Smooth muscle cell (in vitro differentiated cells): ENCODE measurements around the gene CYP2C19. TPM values are rescaled to one million over a fixed set of nuclear protein-coding genes. Genes with fewer than 3 reads are reported as not detected.
A peak's percentile ranks its signal among the peaks of the same experiment; 100 is the strongest.

Source experiments
- DNase-seq: peaks from one replicate; lab custom pipeline; 2025; ENCODE audit not compliant: unreplicated experiment; lab: John Stamatoyannopoulos, UW
- H2AFZ ChIP-seq: fragments of 200-600 bp; sonication (generic); 2 replicates; pipeline ENCODE4 v1.6.0; 2016; ENCODE audit warnings: antibody characterized with exemption, low read depth, mild to moderate bottlenecking
- H3F3A ChIP-seq: fragments of 200-600 bp; sonication (generic); 2 replicates; pipeline ENCODE4 v1.6.0; 2017; ENCODE audit warnings: antibody characterized with exemption, low read depth
- H3K27ac ChIP-seq: fragments of 200-600 bp; sonication (generic); 2 replicates; pipeline ENCODE4 v1.5.1; 2016; ENCODE audit warnings: low read depth, mild to moderate bottlenecking
- H3K27me3 ChIP-seq: fragments of 200-600 bp; sonication (generic); 2 replicates; pipeline ENCODE4 v1.6.1; 2016; ENCODE audit warnings: low read depth, mild to moderate bottlenecking
- H3K36me3 ChIP-seq: fragments of 200-600 bp; sonication (generic); 2 replicates; pipeline ENCODE4 v1.5.1; 2016; ENCODE audit warnings: low read depth
- H3K4me1 ChIP-seq: fragments of 200-600 bp; sonication (generic); 2 replicates; pipeline ENCODE4 v1.5.1; 2016; ENCODE audit warnings: low read depth
- H3K4me2 ChIP-seq: fragments of 200-600 bp; sonication (generic); 2 replicates; pipeline ENCODE4 v1.6.0; 2016; ENCODE audit warnings: mild to moderate bottlenecking
- H3K4me3 ChIP-seq: fragments of 200-600 bp; sonication (generic); 2 replicates; pipeline ENCODE4 v1.5.1; 2016; ENCODE audit warnings: mild to moderate bottlenecking
- H3K79me2 ChIP-seq: fragments of 200-600 bp; sonication (generic); 2 replicates; pipeline ENCODE4 v1.6.0; 2016; ENCODE audit warnings: low read depth, mild to moderate bottlenecking
- H3K9ac ChIP-seq: fragments of 200-600 bp; sonication (generic); 2 replicates; pipeline ENCODE4 v1.6.0; 2016; ENCODE audit warnings: low read depth
- H3K9me3 ChIP-seq: fragments of 200-600 bp; sonication (generic); replicated peaks from 2 replicates; pipeline ENCODE4 v1.5.1; 2016; ENCODE audit warnings: low read depth
- H4K20me1 ChIP-seq: fragments of 200-600 bp; sonication (generic); 2 replicates; pipeline ENCODE4 v1.6.0; 2016; ENCODE audit warnings: low read depth
- WGBS: methylation state at CpG from one replicate; pipeline ENCODE4 v1.1.7; 2016; ENCODE audit warnings: low lambda C conversion rate; 5-methylcytosine and 5-hydroxymethylcytosine counted together
- polyA plus RNA-seq: library from polyadenylated mRNA; unstranded; fragments of >200 nt; fragmentation: Nextera tagmentation; extraction: Ambion mirVana; gene quantifications from 2 replicates; pipeline ENCODE4 v1.2.1, GENCODE V29; 2016
- total RNA-seq: library from RNA; depleted of rRNA; stranded (reverse); fragments of >200 nt; gene quantifications from 2 replicates; pipeline ENCODE4 v1.2.3, GENCODE V29; 2014
- TF ChIP-seq, protein P1 (sequence below): fragments of 200-600 bp; sonication (generic); IDR thresholded peaks from 2 replicates; pipeline ENCODE4 v1.5.1; 2017; ENCODE audit warnings: borderline replicate concordance, mild to moderate bottlenecking, antibody characterized with exemption; ENCODE audit not compliant: insufficient read depth, poor library complexity, severe bottlenecking

The CYP2C19 gene
- 0.76 TPM in 1 of 2 replicates, not detected in the other for total RNA-seq
- polyA plus RNA-seq: 0.10 TPM in 1 of 2 replicates, not detected in the other

DNA sequence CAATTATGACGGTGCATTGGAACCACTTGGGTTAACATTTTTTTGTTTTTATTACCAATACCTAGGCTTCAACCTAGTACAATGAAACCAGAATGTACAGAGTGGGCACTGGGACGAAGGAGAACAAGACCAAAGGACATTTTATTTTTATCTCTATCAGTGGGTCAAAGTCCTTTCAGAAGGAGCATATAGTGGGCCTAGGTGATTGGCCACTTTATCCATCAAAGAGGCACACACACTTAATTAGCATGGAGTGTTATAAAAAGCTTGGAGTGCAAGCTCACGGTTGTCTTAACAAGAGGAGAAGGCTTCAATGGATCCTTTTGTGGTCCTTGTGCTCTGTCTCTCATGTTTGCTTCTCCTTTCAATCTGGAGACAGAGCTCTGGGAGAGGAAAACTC lies at the start of gene CYP2C19:
Gene CYP2C19, plus strand, starts transcription at position 289 of the 400 bp plus-strand sequence. Its CDS starts 25 bp downstream, at position 314.
- TF ChIP-seq, protein P1, sequence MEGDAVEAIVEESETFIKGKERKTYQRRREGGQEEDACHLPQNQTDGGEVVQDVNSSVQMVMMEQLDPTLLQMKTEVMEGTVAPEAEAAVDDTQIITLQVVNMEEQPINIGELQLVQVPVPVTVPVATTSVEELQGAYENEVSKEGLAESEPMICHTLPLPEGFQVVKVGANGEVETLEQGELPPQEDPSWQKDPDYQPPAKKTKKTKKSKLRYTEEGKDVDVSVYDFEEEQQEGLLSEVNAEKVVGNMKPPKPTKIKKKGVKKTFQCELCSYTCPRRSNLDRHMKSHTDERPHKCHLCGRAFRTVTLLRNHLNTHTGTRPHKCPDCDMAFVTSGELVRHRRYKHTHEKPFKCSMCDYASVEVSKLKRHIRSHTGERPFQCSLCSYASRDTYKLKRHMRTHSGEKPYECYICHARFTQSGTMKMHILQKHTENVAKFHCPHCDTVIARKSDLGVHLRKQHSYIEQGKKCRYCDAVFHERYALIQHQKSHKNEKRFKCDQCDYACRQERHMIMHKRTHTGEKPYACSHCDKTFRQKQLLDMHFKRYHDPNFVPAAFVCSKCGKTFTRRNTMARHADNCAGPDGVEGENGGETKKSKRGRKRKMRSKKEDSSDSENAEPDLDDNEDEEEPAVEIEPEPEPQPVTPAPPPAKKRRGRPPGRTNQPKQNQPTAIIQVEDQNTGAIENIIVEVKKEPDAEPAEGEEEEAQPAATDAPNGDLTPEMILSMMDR: no peak
- H3K4me1 ChIP-seq: no peaks in the 10 kb centered on the region
- H3F3A ChIP-seq: no peaks in the 10 kb centered on the region
- no peak for DNase-seq
- no peak within 1 kb of the TSS for H3K27ac ChIP-seq
- H3K9me3 ChIP-seq: no peaks in the 10 kb centered on the region
- H3K4me2 ChIP-seq: no peak within 1 kb of the TSS
- H2AFZ ChIP-seq: no peak within 1 kb of the TSS
- 83% methylated on average over 3 of the region's 3 CpGs for WGBS
- H3K9ac ChIP-seq: no peak within 1 kb of the TSS
- H4K20me1 ChIP-seq: no peaks in the 10 kb centered on the region
- H3K36me3 ChIP-seq: no peaks in the 10 kb centered on the region
- no peaks in the 10 kb centered on the region for H3K79me2 ChIP-seq
- peak within 1 kb of the TSS; percentile 29 for H3K4me3 ChIP-seq
- H3K27me3 ChIP-seq: no peaks in the 10 kb centered on the region

DNA sequence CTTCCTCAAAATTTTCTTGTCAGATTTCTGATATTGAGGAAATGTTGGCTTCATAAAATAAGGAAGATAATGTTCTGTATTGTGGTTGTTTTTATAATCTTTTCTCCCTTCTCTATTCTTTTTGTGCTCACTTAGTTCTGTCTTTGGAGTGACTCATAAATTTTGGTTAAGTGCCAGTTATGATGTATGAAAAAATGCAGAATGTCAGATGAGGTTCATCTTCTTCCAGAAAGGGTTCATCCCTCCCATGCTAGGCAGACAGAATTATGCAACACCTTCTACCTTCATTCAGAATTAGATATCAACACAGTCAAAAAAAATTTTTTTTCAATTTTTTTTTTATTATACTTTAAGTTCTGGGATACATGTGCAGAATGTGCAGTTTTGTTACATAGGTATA lies 36.6 kb upstream of the CYP2C19 start:
- no peaks in the 10 kb centered on the region for H3K27me3 ChIP-seq
- no peaks in the 10 kb centered on the region for H3K36me3 ChIP-seq
- H3K4me3 ChIP-seq: no peak overlapping the region
- H3K9ac ChIP-seq: no peak overlapping the region
- no peak overlapping the region for H3K4me2 ChIP-seq
- H4K20me1 ChIP-seq: no peaks in the 10 kb centered on the region
- H2AFZ ChIP-seq: no peak overlapping the region
- H3K79me2 ChIP-seq: no peaks in the 10 kb centered on the region
- no peaks in the 10 kb centered on the region for H3K4me1 ChIP-seq
- TF ChIP-seq, protein P1: no peak
- no peaks in the 10 kb centered on the region for H3K9me3 ChIP-seq
- no peak for DNase-seq
- no peak overlapping the region for H3K27ac ChIP-seq
- H3F3A ChIP-seq: no peaks in the 10 kb centered on the region

DNA sequence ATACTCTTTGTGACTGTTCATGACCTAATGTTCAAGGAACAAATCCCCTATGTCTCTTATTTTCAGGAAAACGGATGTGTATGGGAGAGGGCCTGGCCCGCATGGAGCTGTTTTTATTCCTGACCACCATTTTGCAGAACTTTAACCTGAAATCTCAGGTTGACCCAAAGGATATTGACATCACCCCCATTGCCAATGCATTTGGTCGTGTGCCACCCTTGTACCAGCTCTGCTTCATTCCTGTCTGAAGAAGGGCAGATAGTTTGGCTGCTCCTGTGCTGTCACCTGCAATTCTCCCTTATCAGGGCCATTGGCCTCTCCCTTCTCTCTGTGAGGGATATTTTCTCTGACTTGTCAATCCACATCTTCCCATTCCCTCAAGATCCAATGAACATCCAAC lies 27.3 kb upstream of the CYP2C19 start:
- Histone ChIP-seq H3K4me3 (no peak overlapping the region), H3K36me3 (no peaks in the 10 kb centered on the region), H3F3A (no peaks in the 10 kb centered on the region), H3K27me3 (no peaks in the 10 kb centered on the region), H3K27ac (no peak overlapping the region), H2AFZ (no peak overlapping the region), H3K9ac (no peak overlapping the region), H3K79me2 (no peaks in the 10 kb centered on the region), H4K20me1 (no peaks in the 10 kb centered on the region), H3K9me3 (no peaks in the 10 kb centered on the region), H3K4me2 (no peak overlapping the region), H3K4me1 (no peaks in the 10 kb centered on the region)
- DNase-seq: no peak
- 79% methylated on average over 3 of the region's 3 CpGs for WGBS
- TF ChIP-seq, protein P1: no peak

DNA sequence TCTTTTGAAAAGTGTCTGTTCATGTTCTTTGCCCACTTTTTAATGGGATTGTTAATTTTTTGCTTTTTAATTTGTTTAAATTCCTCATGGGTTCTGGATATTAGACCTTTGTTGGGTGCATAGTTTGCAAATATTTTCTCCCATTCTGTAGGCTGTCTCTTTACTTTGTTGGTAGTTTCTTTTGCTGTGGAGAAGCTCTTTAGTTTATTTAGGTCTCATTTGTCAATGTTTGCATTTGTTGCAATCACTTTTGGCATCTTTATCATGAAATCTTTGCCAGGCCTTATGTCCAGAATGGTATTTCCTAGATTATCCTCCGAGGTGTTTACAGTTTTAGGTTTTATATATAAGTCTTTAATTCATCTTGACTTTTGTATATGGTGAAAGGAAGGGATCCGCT lies 23.9 kb upstream of the CYP2C19 start:
- H3K27me3 ChIP-seq: no peaks in the 10 kb centered on the region
- peaks cover 7% of the 10 kb centered on the region for H3K9me3 ChIP-seq
- no peaks in the 10 kb centered on the region for H3K4me1 ChIP-seq
- no peak for DNase-seq
- H3K27ac ChIP-seq: no peak overlapping the region
- H3K36me3 ChIP-seq: no peaks in the 10 kb centered on the region
- no peaks in the 10 kb centered on the region for H3K79me2 ChIP-seq
- H4K20me1 ChIP-seq: no peaks in the 10 kb centered on the region
- H3K4me3 ChIP-seq: no peak overlapping the region
- no peaks in the 10 kb centered on the region for H3F3A ChIP-seq
- H3K4me2 ChIP-seq: no peak overlapping the region
- 74% methylated on average over 2 of the region's 2 CpGs for WGBS
- TF ChIP-seq, protein P1: no peak
- no peak overlapping the region for H3K9ac ChIP-seq
- no peak overlapping the region for H2AFZ ChIP-seq
